Heart right ventricle (tissue), 16 donors: ENCODE measurements around the gene NUBPL. TPM values are rescaled to one million over a fixed set of nuclear protein-coding genes. Genes with fewer than 3 reads are reported as not detected.

ENCODE experiments used
- ATAC-seq, 8 donors: fragments of 200-7000 bp; cut with Tn5 transposase; one replicate each; pipeline ENCODE4 v1.9.1; 2020; ENCODE audit warnings: mild to moderate bottlenecking in 8 of 8, moderate library complexity in 8 of 8, moderate number of reproducible peaks in 1 of 8
- DNase-seq, 2 donors: peaks; one replicate each; pipeline ENCODE4 v3.0.0-alpha.2; 2020
- H3K27ac ChIP-seq, 10 donors: fragments of 200-600 bp; sonication (generic) in 2 of 10; one replicate each; pipeline versions ENCODE4 v1.5.0 to v1.8.0; 2020 to 2022; ENCODE audit warnings: mild to moderate bottlenecking in 3 of 10
- H3K27me3 ChIP-seq, 7 donors: fragments of 200-600 bp; one replicate each; pipeline ENCODE4 v1.8.0; 2021 to 2022; ENCODE audit warnings: mild to moderate bottlenecking in 2 of 7
- H3K36me3 ChIP-seq, 9 donors: fragments of 200-600 bp; sonication (generic) in 1 of 9; one replicate each; pipeline versions ENCODE4 v1.5.0 to v1.8.0; 2020 to 2022; ENCODE audit warnings: mild to moderate bottlenecking in 2 of 9
- H3K4me1 ChIP-seq, 9 donors: fragments of 200-600 bp; sonication (generic) in 1 of 9; one replicate each; pipeline versions ENCODE4 v1.5.0 to v1.8.0; 2020 to 2022; ENCODE audit warnings: mild to moderate bottlenecking in 4 of 9
- H3K4me3 ChIP-seq, 10 donors: fragments of 200-600 bp; sonication (generic) in 2 of 10; one replicate each; pipeline versions ENCODE4 v1.5.0 to v1.8.0; 2020 to 2022; ENCODE audit warnings: mild to moderate bottlenecking in 7 of 10, moderate library complexity in 2 of 10
- H3K9me3 ChIP-seq, 11 donors: fragments of 200-600 bp in 10 of 11; sonication (generic) in 2 of 11; one replicate each; pipeline versions ENCODE4 v1.5.0 to v1.8.0; 2013 to 2022; ENCODE audit warnings: mild to moderate bottlenecking in 2 of 11, control low read depth in 1 of 11, moderate library complexity in 1 of 11
- WGBS, 2 donors: extraction: QIAGEN DNeasy Blood & Tissue Kit; methylation state at CpG; one replicate each; pipeline ENCODE4 v1.1.7; 2013; ENCODE audit warnings: inconsistent platforms in 1 of 2; 5-methylcytosine and 5-hydroxymethylcytosine counted together
- intact Hi-C, 10 donors: fragments of 100-400 bp; cut with DNase I; formaldehyde crosslinking; loops; one replicate each; pipeline versions ENCODE4 v1.11.1 to v1.14.2; 2022
- polyA plus RNA-seq, 2 donors: library from polyadenylated mRNA; stranded (reverse); fragments of 200-250 nt; gene quantifications; one replicate each; pipeline ENCODE4 v1.2.3, GENCODE V29; 2013
- total RNA-seq, 10 donors: library from RNA; stranded (reverse); fragmentation: NEBNext Ultra II Directional in 3 of 10; extraction: Animal tissue kit (Norgen Biotek cat#: 25700) in 3 of 10; gene quantifications; one replicate each; pipeline versions ENCODE4 v1.2.1 to v1.2.4, GENCODE V29; 2021 to 2023
- TF ChIP-seq, protein P1 (sequence below), 9 donors: fragments of 200-600 bp; sonication (generic) in 2 of 9; IDR thresholded peaks; one replicate each; pipeline versions ENCODE4 v1.5.0 to v1.8.0; 2021 to 2022; ENCODE audit warnings: antibody characterized with exemption in 9 of 9, mild to moderate bottlenecking in 5 of 9, moderate library complexity in 1 of 9
- donor health status: Arrhythmogenic right ventricular cardiomyopathy.
- donor health status: ischemic (EF 13 %, LVEDD 7.1; RV severe dilation, severe dysfunction).
- donor health status: healthy with polysubstance abuse.
- donor health status: DM: no; HTN: yes; CAD: no.
- donor health status: DM: no; HTN: no; CAD: no.
- donor health status: ischemic (EF 25% LVEDD 6.9; RV normal size, moderate dysfunction).
- donor health status: ischemic (EF 25% LVEDD 5.7; RV mildly dilated, moderate dysfunction).
- donor health status: healthy.
- donor health status: DM: yes; HTN: yes; CAD: no.
- donor health status: Ischemic cardiomyopathy.
- donor health status: ischemic (EF 35%, LVEDD 5.7; RV mildly dilated, moderate dysfunction).
- donor health status: nonischemic (EF 11% LVEDD 7.7; RV severe dilation, severe dysfunction).
- donor health status: DM: yes; HTN: yes; CAD: no.
- donor health status: PGD.
- donor health status: ischemic (EF 29% LVEDD 5.4; RV normal size, mild dysfunction).
- donor health status: nonischemic (EF 23%, LVEDD 6.1; RV moderate dilation, normal function).

Gene NUBPL
- total and polyA plus RNA-seq, 12 donors = 4.0 to 32.0 (median 24.1) TPM

DNA sequence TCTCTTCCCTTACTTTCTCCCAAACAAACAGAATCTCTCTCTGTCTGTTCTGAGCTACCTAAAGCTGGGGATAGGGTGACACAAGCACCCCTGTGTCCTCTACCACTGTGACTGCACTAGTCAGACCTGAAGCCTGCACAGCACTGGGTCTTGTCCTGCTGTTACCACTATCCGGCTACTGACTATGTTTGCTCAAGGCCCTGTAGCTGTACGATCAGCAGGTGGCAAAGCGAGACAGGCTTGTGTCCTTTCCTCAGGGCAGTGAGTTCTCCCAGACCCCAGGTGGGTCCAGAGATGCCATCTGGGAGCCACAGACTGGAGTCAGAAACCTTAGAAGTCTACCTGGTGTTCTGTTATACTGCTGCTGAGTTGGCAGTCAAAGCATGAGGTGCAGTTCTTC, 116.4 kb downstream of the NUBPL start:
- Histone ChIP-seq H3K27me3 (no peaks in the 10 kb centered on the region), H3K9me3 (peaks cover 0 to 10% (median 0%) of the 10 kb centered on the region in 11 donors), H3K27ac (no peak overlapping the region), H3K4me3 (no peak overlapping the region), H3K4me1 (no peaks in the 10 kb centered on the region), H3K36me3 (no peaks in the 10 kb centered on the region)
- ATAC-seq (no peak), DNase-seq (no peak)
- 95 to 97% methylated on average over 3 of the region's 3 CpGs for WGBS, 2 donors
- TF ChIP-seq, protein P1, sequence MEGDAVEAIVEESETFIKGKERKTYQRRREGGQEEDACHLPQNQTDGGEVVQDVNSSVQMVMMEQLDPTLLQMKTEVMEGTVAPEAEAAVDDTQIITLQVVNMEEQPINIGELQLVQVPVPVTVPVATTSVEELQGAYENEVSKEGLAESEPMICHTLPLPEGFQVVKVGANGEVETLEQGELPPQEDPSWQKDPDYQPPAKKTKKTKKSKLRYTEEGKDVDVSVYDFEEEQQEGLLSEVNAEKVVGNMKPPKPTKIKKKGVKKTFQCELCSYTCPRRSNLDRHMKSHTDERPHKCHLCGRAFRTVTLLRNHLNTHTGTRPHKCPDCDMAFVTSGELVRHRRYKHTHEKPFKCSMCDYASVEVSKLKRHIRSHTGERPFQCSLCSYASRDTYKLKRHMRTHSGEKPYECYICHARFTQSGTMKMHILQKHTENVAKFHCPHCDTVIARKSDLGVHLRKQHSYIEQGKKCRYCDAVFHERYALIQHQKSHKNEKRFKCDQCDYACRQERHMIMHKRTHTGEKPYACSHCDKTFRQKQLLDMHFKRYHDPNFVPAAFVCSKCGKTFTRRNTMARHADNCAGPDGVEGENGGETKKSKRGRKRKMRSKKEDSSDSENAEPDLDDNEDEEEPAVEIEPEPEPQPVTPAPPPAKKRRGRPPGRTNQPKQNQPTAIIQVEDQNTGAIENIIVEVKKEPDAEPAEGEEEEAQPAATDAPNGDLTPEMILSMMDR (IDR thresholded peaks at IDR 0.05) = no peak
- intact Hi-C loops = no loop called here

DNA sequence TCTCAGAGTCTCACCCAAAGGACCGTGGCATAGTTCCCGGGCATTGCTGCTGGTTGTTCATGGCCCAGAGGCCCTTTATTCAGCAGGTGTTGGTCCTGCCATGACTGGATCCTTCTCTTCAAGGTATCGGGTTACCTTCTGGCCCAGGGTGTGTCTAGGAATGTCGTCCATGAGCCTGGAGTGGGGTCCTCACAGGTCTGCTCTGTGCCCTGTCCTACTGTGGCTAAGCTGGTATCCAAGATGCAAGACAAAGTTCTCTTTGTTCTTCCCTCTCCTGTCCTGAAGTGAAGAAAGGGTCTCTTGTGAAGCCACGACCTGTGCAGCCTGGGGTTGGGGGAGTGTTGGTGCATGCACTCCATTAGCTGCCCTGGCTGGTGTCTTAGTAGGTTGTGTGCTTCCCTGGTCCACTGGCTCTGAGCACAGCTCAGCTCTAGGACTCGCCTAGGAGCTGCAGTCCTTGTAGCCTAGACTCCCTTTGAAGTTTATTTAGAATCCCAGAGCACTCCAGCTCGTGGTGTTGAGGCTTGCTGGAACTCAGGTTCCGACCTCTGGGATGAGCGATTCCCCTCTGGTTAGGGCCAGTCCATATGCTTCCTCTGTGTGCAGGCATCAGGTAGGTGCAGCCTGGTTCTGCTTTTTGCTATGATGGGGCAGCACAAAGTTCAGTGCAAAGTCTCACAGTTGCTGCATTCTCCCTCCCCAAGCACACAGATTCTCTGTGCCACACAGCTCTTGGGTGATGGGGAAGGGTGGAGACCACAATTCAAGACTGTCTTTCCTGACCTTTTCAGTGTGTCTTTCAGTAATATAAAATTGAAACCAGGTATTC, 117.4 kb downstream of the NUBPL start:
- TF ChIP-seq, protein P1 (IDR thresholded peaks at IDR 0.05) = no peak
- H3K27ac ChIP-seq = no peak overlapping the region
- no peaks in the 10 kb centered on the region for H3K4me1 ChIP-seq
- peaks cover 0 to 16% (median 0%) of the 10 kb centered on the region in 11 donors for H3K9me3 ChIP-seq
- intact Hi-C loops = no loop called here
- WGBS, 2 donors = 91 to 93% methylated on average over 9 of the region's 9 CpGs
- no peaks in the 10 kb centered on the region for H3K36me3 ChIP-seq
- ATAC-seq (no peak), DNase-seq (no peak)
- no peaks in the 10 kb centered on the region for H3K27me3 ChIP-seq
- no peak overlapping the region for H3K4me3 ChIP-seq

DNA sequence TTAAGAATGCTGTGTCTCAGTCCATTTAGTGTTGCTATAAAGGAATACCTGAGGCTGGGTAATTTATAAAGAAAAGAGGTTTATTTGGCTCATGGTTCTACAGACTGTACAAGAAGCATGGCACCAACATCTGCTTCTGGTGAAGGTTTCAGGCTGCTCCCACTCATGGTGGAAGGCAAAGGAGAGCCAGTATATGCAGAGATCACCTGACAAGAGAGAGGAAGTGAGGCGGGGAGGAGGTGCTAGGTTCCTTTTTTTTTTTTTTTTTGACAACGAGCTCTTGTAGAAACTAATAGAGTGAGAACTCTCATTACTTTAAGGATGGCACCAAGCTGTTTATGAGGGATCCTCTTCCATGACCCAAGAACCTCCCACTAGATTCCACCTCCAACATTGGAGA, 121.6 kb downstream of the NUBPL start:
- no peak for ATAC-seq
- intact Hi-C loops = no loop called here
- H3K36me3 ChIP-seq = no peaks in the 10 kb centered on the region
- no peaks in the 10 kb centered on the region for H3K4me1 ChIP-seq
- TF ChIP-seq, protein P1 (IDR thresholded peaks at IDR 0.05) = no peak
- no peak for DNase-seq
- H3K9me3 ChIP-seq = peaks cover 0 to 21% (median 0%) of the 10 kb centered on the region in 11 donors
- no peak overlapping the region for H3K4me3 ChIP-seq
- H3K27ac ChIP-seq = no peak overlapping the region
- 90 to 97% methylated on average over 2 of the region's 2 CpGs for WGBS, 2 donors
- no peaks in the 10 kb centered on the region for H3K27me3 ChIP-seq

DNA sequence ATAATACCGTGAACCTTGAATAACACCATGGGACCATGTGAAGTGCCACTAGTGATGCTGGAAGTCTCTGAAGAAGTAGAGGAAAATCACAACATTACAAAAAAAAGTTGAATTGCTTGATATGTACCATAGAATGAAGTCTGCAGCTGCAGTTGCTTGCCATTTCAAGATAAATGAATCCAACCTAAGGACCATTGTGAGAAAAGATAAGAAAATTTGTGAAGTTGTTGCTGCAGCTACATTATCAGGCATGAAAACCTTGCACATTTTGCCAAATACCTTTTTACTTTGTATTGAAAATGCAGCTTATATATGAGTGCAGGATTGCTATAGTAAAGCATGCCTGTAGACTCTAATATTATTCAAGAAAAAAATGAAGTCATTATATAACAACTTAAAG, 126.5 kb downstream of the NUBPL start:
- TF ChIP-seq, protein P1 (IDR thresholded peaks at IDR 0.05) = no peak
- DNase-seq = no peak
- H3K36me3 ChIP-seq = no peaks in the 10 kb centered on the region
- H3K9me3 ChIP-seq = peaks cover 0 to 14% (median 0%) of the 10 kb centered on the region in 11 donors
- intact Hi-C loops = no loop called here
- no peak overlapping the region for H3K4me3 ChIP-seq
- peaks cover 0 to 11% (median 7%) of the 10 kb centered on the region in 9 donors for H3K4me1 ChIP-seq
- H3K27ac ChIP-seq = no peak overlapping the region
- 95 to 97% methylated on average over 1 of the region's 1 CpG for WGBS, 2 donors
- H3K27me3 ChIP-seq = no peaks in the 10 kb centered on the region
- ATAC-seq = no peak
